ENCODE data around the gene HPSE2. TPM values are rescaled to one million over a fixed set of nuclear protein-coding genes. Genes with fewer than 3 reads are reported as not detected.

HPSE2 gene
- polyA plus RNA-seq, 1 of the 3 experiments (the other 2 are of a cell fraction), result not detected

GRCh38 chr10:98848361-98848760 lies 387.3 kb downstream of the HPSE2 start:
- Histone ChIP-seq H3K27me3 (ENCODE audit: insufficient read depth) (no peaks in the 10 kb centered on the region), H3K4me3 (ENCODE audit: low read depth in 2 of 2, low read length in 1 of 2) (no peak overlapping the region), H4K20me1 (ENCODE audit: insufficient read depth) (no peaks in the 10 kb centered on the region), H3K9me3 (no peaks in the 10 kb centered on the region; the same call in 1 of the 2 replicates), H3K36me3 (replicated peaks in 1 of 2; ENCODE audit: control insufficient read depth in 1 of 2, insufficient read depth in 2 of 2, low read length in 1 of 2) (no peaks in the 10 kb centered on the region), H3K4me2 (no peak overlapping the region), H2AFZ (ENCODE audit: low read depth) (no peak overlapping the region), H3F3A (replicated peaks; ENCODE audit: insufficient read depth) (no peaks in the 10 kb centered on the region), H3K79me2 (ENCODE audit: insufficient read depth) (no peaks in the 10 kb centered on the region), H3K9me2 (no peaks in the 10 kb centered on the region), H3K4me1 (ENCODE audit: control insufficient read depth in 1 of 2, insufficient read depth in 2 of 2, low read depth in 1 of 2, low read length in 1 of 2) (no peaks in the 10 kb centered on the region), H3K27ac (ENCODE audit: low read depth in 2 of 2, low read length in 1 of 2) (no peak overlapping the region), H3K9ac (no peak overlapping the region)
- DNase-seq, result no peak
- CTCF ChIA-PET, result interaction anchor here (1.2 kb wide), 1 partner anchor 381 kb away, joined by 4 read pairs; no protein-coding TSS in a partner anchor
- 39% methylated on average over 2 of the region's 2 CpGs for WGBS (ENCODE audit: low lambda C conversion rate)
- TF ChIP-seq EZH2phosphoT487 (IDR thresholded peaks at IDR 0.05; ENCODE audit: borderline replicate concordance, low read depth) (no peak), JUND (IDR thresholded peaks at IDR 0.05) (no peak)
- TF ChIP-seq, protein P1, sequence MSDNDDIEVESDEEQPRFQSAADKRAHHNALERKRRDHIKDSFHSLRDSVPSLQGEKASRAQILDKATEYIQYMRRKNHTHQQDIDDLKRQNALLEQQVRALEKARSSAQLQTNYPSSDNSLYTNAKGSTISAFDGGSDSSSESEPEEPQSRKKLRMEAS (IDR thresholded peaks at IDR 0.05; ENCODE audit: low read depth), result no peak
- POLR2A ChIA-PET, result no interaction called here

DNA sequence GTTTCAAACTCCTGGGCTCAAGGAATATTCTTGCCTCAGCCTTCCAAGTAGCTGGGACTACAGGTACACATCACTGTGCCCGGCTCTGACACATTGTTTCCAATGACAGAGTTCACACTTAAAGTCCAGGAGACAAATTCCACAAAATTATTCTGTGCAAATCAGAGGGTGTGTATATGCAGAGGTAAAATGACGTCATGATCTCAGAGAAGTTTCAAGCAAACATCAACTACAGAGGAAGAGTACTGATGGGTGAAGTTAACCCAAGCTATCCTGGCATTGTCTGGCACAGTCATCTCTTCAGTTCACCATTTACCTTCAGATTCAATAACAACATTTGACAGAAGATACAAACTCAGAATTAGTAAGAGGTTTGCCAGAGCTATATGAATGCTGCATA lies 388.9 kb downstream of the HPSE2 start:
- no peaks in the 10 kb centered on the region for H3K9me2 ChIP-seq
- H3K36me3 ChIP-seq (replicated peaks in 1 of 2; ENCODE audit: control insufficient read depth in 1 of 2, insufficient read depth in 2 of 2, low read length in 1 of 2), result no peaks in the 10 kb centered on the region
- TF ChIP-seq SMC3 (IDR thresholded peaks at IDR 0.05; ENCODE audit: low read depth, low read length) (no peak), RCOR1 (IDR thresholded peaks at IDR 0.05; ENCODE audit: low read length) (no peak), YY1 (IDR thresholded peaks at IDR 0.05; ENCODE audit: low read depth) (no peak)
- CTCF ChIA-PET, result interaction anchor here (0.7 kb wide), 1 partner anchor 15 kb away, joined by 3 read pairs; no protein-coding TSS in a partner anchor
- H4K20me1 ChIP-seq (ENCODE audit: insufficient read depth), result no peaks in the 10 kb centered on the region
- no peak for DNase-seq
- no peaks in the 10 kb centered on the region for H3K9me3 ChIP-seq
- H3K79me2 ChIP-seq (ENCODE audit: insufficient read depth), result no peaks in the 10 kb centered on the region
- 15% methylated on average over 2 of the region's 2 CpGs for WGBS (ENCODE audit: low lambda C conversion rate)
- no peak overlapping the region for H3K9ac ChIP-seq
- H3F3A ChIP-seq (replicated peaks; ENCODE audit: insufficient read depth), result no peaks in the 10 kb centered on the region
- H3K4me2 ChIP-seq, result no peak overlapping the region
- H3K4me1 ChIP-seq (ENCODE audit: control insufficient read depth in 1 of 2, insufficient read depth in 2 of 2, low read depth in 1 of 2, low read length in 1 of 2), result no peaks in the 10 kb centered on the region
- H3K4me3 ChIP-seq (ENCODE audit: low read depth in 2 of 2, low read length in 1 of 2), result no peak overlapping the region
- H2AFZ ChIP-seq (ENCODE audit: low read depth), result no peak overlapping the region
- no peaks in the 10 kb centered on the region for H3K27me3 ChIP-seq (ENCODE audit: insufficient read depth)
- POLR2A ChIA-PET, result no interaction called here
- H3K27ac ChIP-seq (ENCODE audit: low read depth in 2 of 2, low read length in 1 of 2), result no peak overlapping the region

- DNase-seq, result no peak
- H3K4me3 ChIP-seq (ENCODE audit: low read depth in 2 of 2, low read length in 1 of 2), result no peak overlapping the region
- ChIA-PET POLR2A (no interaction called here), CTCF (interaction anchor here (1.0 kb wide), 1 partner anchor 13 kb away, joined by 3 read pairs; no protein-coding TSS in a partner anchor)
- H4K20me1 ChIP-seq (ENCODE audit: insufficient read depth), result no peaks in the 10 kb centered on the region
- H3K27ac ChIP-seq (ENCODE audit: low read depth in 2 of 2, low read length in 1 of 2), result no peak overlapping the region
- H3K27me3 ChIP-seq (ENCODE audit: insufficient read depth), result no peaks in the 10 kb centered on the region
- H3K4me1 ChIP-seq (ENCODE audit: control insufficient read depth in 1 of 2, insufficient read depth in 2 of 2, low read depth in 1 of 2, low read length in 1 of 2), result no peaks in the 10 kb centered on the region
- H3K9ac ChIP-seq, result no peak overlapping the region
- H3K79me2 ChIP-seq (ENCODE audit: insufficient read depth), result no peaks in the 10 kb centered on the region
- no peaks in the 10 kb centered on the region for H3K9me3 ChIP-seq
- H3F3A ChIP-seq (replicated peaks; ENCODE audit: insufficient read depth), result no peaks in the 10 kb centered on the region
- no peak overlapping the region for H3K4me2 ChIP-seq
- WGBS (ENCODE audit: low lambda C conversion rate), result 7% methylated on average over 1 of the region's 1 CpG
- H3K36me3 ChIP-seq (replicated peaks in 1 of 2; ENCODE audit: control insufficient read depth in 1 of 2, insufficient read depth in 2 of 2, low read length in 1 of 2), result no peaks in the 10 kb centered on the region
- H2AFZ ChIP-seq (ENCODE audit: low read depth), result no peak overlapping the region
- no peaks in the 10 kb centered on the region for H3K9me2 ChIP-seq
- no peak for TF ChIP-seq POLR2AphosphoS5 (IDR thresholded peaks at IDR 0.05; ENCODE audit: low read depth, low read length)
- TF ChIP-seq, protein P2, sequence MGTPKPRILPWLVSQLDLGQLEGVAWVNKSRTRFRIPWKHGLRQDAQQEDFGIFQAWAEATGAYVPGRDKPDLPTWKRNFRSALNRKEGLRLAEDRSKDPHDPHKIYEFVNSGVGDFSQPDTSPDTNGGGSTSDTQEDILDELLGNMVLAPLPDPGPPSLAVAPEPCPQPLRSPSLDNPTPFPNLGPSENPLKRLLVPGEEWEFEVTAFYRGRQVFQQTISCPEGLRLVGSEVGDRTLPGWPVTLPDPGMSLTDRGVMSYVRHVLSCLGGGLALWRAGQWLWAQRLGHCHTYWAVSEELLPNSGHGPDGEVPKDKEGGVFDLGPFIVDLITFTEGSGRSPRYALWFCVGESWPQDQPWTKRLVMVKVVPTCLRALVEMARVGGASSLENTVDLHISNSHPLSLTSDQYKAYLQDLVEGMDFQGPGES (IDR thresholded peaks at IDR 0.05; ENCODE audit: low read depth, low read length), result no peak
- no peak for TF ChIP-seq FOXJ3 (CRISPR knock-in tag; IDR thresholded peaks at IDR 0.05)
- no peak for TF ChIP-seq FOXM1 (IDR thresholded peaks at IDR 0.05; ENCODE audit: low read depth)
- TF ChIP-seq SMC3 (IDR thresholded peaks at IDR 0.05; ENCODE audit: low read depth, low read length), result no peak
- TF ChIP-seq, protein P3, sequence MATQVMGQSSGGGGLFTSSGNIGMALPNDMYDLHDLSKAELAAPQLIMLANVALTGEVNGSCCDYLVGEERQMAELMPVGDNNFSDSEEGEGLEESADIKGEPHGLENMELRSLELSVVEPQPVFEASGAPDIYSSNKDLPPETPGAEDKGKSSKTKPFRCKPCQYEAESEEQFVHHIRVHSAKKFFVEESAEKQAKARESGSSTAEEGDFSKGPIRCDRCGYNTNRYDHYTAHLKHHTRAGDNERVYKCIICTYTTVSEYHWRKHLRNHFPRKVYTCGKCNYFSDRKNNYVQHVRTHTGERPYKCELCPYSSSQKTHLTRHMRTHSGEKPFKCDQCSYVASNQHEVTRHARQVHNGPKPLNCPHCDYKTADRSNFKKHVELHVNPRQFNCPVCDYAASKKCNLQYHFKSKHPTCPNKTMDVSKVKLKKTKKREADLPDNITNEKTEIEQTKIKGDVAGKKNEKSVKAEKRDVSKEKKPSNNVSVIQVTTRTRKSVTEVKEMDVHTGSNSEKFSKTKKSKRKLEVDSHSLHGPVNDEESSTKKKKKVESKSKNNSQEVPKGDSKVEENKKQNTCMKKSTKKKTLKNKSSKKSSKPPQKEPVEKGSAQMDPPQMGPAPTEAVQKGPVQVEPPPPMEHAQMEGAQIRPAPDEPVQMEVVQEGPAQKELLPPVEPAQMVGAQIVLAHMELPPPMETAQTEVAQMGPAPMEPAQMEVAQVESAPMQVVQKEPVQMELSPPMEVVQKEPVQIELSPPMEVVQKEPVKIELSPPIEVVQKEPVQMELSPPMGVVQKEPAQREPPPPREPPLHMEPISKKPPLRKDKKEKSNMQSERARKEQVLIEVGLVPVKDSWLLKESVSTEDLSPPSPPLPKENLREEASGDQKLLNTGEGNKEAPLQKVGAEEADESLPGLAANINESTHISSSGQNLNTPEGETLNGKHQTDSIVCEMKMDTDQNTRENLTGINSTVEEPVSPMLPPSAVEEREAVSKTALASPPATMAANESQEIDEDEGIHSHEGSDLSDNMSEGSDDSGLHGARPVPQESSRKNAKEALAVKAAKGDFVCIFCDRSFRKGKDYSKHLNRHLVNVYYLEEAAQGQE (IDR thresholded peaks at IDR 0.05; ENCODE audit: low read depth, low read length), result no peak
- TF ChIP-seq NRF1 (IDR thresholded peaks at IDR 0.05; ENCODE audit: low read depth, low read length), result no peak
- TF ChIP-seq, protein P1 (IDR thresholded peaks at IDR 0.05; ENCODE audit: low read depth), result no peak
- no peak for TF ChIP-seq GABPA (IDR thresholded peaks at IDR 0.05; ENCODE audit: low read depth)
- TF ChIP-seq ELF1 (IDR thresholded peaks at IDR 0.05), result no peak
- TF ChIP-seq ZBTB33 (IDR thresholded peaks at IDR 0.05; ENCODE audit: borderline replicate concordance, low read depth), result no peak
- TF ChIP-seq CHD2 (IDR thresholded peaks at IDR 0.05; ENCODE audit: low read length, partially characterized antibody), result no peak
Observed at GRCh38 chr10:98833542-98833941, 402.1 kb downstream of the HPSE2 start.

Data from SK-N-SH (cell line).